WTC11 (cell line): Measurements from ENCODE around the gene MTSS2.

Experiments used
- CREM ChIP-seq: sonication (generic); formaldehyde crosslinking; IDR thresholded peaks from 2 replicates; pipeline ENCODE4 v1.8.1; 2022; ENCODE audit warnings: mild to moderate bottlenecking, missing genetic modification reagents, moderate library complexity
- ELF4 ChIP-seq: sonication (generic); formaldehyde crosslinking; IDR thresholded peaks from 2 replicates; pipeline ENCODE4 v1.8.1; 2022; ENCODE audit warnings: low read depth, mild to moderate bottlenecking, moderate library complexity, missing genetic modification reagents
- IRF2 ChIP-seq: sonication (generic); formaldehyde crosslinking; IDR thresholded peaks from 2 replicates; pipeline ENCODE4 v1.8.0; 2022; ENCODE audit warnings: low read depth, missing genetic modification reagents, borderline replicate concordance
- KAT7 ChIP-seq: sonication (generic); formaldehyde crosslinking; IDR thresholded peaks from 2 replicates; pipeline ENCODE4 v1.8.1; 2023; ENCODE audit warnings: missing genetic modification reagents, mild to moderate bottlenecking, borderline replicate concordance
- NR3C1 ChIP-seq: sonication (generic); formaldehyde crosslinking; conservative IDR thresholded peaks from 2 replicates; pipeline ENCODE4 v1.8.1; 2023; ENCODE audit warnings: low read depth, mild to moderate bottlenecking, missing genetic modification reagents
- SMAD4 ChIP-seq: sonication (generic); formaldehyde crosslinking; IDR thresholded peaks from 2 replicates; pipeline ENCODE4 v1.8.0; 2022; ENCODE audit warnings: mild to moderate bottlenecking, missing genetic modification reagents
- SP1 ChIP-seq: sonication (generic); formaldehyde crosslinking; conservative IDR thresholded peaks from 2 replicates; pipeline ENCODE4 v1.8.1; 2022; ENCODE audit warnings: missing genetic modification reagents
- TF ChIP-seq, protein P1 (sequence below): sonication (generic); formaldehyde crosslinking; IDR thresholded peaks from 2 replicates; pipeline ENCODE4 v1.8.1; 2023; ENCODE audit warnings: mild to moderate bottlenecking, moderate library complexity, missing genetic modification reagents
- TF ChIP-seq, protein P2 (sequence below): sonication (generic); formaldehyde crosslinking; IDR thresholded peaks from 2 replicates; pipeline ENCODE4 v1.8.1; 2023; ENCODE audit warnings: mild to moderate bottlenecking, missing genetic modification reagents, moderate library complexity
- TF ChIP-seq, protein P3 (sequence below): fragments of 200-600 bp; IDR thresholded peaks from 2 replicates; pipeline ENCODE4 v1.8.0; 2022; ENCODE audit warnings: antibody characterized with exemption
- TF ChIP-seq, protein P4 (sequence below): sonication (generic); formaldehyde crosslinking; IDR thresholded peaks from 2 replicates; pipeline ENCODE4 v1.8.0; 2022; ENCODE audit warnings: mild to moderate bottlenecking, missing genetic modification reagents
- TF ChIP-seq, protein P5 (sequence below): sonication (generic); formaldehyde crosslinking; IDR thresholded peaks from 2 replicates; pipeline ENCODE4 v1.8.0; 2022; ENCODE audit warnings: mild to moderate bottlenecking, missing genetic modification reagents
- TF ChIP-seq, protein P6 (sequence below): sonication (generic); formaldehyde crosslinking; conservative IDR thresholded peaks from 2 replicates; pipeline ENCODE4 v1.8.1; 2022; ENCODE audit warnings: mild to moderate bottlenecking, missing genetic modification reagents
- TF ChIP-seq, protein P7 (sequence below): sonication (generic); formaldehyde crosslinking; IDR thresholded peaks from 2 replicates; pipeline ENCODE4 v1.8.0; 2022; ENCODE audit warnings: mild to moderate bottlenecking, missing genetic modification reagents

DNA sequence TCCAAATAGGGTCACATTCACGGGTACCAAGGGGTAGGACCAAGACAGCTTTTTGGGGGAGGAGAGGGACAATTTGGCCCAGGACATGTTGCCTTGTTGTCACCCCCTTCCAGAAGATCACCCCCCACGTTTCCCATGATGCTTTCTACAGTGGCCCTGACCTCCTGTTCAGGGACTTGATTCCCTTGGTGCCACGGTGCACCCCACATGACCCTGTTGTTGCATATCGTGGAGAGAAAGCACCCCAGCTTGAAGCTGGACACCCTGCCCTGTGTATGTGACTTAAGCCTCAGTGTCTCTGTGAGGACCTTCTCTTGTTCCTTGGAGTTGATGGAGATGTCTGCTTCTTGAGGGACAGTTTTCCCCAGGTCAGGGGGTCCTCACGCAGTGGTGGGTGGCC lies 26.9 kb downstream of the MTSS2 start:
- TF ChIP-seq, protein P1, sequence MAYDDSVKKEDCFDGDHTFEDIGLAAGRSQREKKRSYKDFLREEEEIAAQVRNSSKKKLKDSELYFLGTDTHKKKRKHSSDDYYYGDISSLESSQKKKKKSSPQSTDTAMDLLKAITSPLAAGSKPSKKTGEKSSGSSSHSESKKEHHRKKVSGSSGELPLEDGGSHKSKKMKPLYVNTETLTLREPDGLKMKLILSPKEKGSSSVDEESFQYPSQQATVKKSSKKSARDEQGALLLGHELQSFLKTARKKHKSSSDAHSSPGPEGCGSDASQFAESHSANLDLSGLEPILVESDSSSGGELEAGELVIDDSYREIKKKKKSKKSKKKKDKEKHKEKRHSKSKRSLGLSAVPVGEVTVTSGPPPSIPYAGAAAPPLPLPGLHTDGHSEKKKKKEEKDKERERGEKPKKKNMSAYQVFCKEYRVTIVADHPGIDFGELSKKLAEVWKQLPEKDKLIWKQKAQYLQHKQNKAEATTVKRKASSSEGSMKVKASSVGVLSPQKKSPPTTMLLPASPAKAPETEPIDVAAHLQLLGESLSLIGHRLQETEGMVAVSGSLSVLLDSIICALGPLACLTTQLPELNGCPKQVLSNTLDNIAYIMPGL, result no peak
- TF ChIP-seq CREM (CRISPR knock-in tag), result no peak
- TF ChIP-seq, protein P2, sequence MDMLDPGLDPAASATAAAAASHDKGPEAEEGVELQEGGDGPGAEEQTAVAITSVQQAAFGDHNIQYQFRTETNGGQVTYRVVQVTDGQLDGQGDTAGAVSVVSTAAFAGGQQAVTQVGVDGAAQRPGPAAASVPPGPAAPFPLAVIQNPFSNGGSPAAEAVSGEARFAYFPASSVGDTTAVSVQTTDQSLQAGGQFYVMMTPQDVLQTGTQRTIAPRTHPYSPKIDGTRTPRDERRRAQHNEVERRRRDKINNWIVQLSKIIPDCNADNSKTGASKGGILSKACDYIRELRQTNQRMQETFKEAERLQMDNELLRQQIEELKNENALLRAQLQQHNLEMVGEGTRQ, result no peak
- TF ChIP-seq, protein P3, sequence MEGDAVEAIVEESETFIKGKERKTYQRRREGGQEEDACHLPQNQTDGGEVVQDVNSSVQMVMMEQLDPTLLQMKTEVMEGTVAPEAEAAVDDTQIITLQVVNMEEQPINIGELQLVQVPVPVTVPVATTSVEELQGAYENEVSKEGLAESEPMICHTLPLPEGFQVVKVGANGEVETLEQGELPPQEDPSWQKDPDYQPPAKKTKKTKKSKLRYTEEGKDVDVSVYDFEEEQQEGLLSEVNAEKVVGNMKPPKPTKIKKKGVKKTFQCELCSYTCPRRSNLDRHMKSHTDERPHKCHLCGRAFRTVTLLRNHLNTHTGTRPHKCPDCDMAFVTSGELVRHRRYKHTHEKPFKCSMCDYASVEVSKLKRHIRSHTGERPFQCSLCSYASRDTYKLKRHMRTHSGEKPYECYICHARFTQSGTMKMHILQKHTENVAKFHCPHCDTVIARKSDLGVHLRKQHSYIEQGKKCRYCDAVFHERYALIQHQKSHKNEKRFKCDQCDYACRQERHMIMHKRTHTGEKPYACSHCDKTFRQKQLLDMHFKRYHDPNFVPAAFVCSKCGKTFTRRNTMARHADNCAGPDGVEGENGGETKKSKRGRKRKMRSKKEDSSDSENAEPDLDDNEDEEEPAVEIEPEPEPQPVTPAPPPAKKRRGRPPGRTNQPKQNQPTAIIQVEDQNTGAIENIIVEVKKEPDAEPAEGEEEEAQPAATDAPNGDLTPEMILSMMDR, result no peak
- TF ChIP-seq ELF4 (CRISPR knock-in tag), result no peak
- TF ChIP-seq, protein P4, sequence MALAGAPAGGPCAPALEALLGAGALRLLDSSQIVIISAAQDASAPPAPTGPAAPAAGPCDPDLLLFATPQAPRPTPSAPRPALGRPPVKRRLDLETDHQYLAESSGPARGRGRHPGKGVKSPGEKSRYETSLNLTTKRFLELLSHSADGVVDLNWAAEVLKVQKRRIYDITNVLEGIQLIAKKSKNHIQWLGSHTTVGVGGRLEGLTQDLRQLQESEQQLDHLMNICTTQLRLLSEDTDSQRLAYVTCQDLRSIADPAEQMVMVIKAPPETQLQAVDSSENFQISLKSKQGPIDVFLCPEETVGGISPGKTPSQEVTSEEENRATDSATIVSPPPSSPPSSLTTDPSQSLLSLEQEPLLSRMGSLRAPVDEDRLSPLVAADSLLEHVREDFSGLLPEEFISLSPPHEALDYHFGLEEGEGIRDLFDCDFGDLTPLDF (CRISPR knock-in tag), result no peak
- no peak for TF ChIP-seq KAT7 (CRISPR knock-in tag)
- TF ChIP-seq SMAD4 (CRISPR knock-in tag), result no peak
- TF ChIP-seq IRF2, result no peak
- TF ChIP-seq, protein P5, sequence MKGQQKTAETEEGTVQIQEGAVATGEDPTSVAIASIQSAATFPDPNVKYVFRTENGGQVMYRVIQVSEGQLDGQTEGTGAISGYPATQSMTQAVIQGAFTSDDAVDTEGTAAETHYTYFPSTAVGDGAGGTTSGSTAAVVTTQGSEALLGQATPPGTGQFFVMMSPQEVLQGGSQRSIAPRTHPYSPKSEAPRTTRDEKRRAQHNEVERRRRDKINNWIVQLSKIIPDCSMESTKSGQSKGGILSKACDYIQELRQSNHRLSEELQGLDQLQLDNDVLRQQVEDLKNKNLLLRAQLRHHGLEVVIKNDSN (CRISPR knock-in tag), result no peak
- TF ChIP-seq, protein P6, sequence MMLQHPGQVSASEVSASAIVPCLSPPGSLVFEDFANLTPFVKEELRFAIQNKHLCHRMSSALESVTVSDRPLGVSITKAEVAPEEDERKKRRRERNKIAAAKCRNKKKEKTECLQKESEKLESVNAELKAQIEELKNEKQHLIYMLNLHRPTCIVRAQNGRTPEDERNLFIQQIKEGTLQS, result no peak
- TF ChIP-seq SP1 (CRISPR knock-in tag), result no peak
- TF ChIP-seq NR3C1 (CRISPR knock-in tag), result no peak
- TF ChIP-seq, protein P7, sequence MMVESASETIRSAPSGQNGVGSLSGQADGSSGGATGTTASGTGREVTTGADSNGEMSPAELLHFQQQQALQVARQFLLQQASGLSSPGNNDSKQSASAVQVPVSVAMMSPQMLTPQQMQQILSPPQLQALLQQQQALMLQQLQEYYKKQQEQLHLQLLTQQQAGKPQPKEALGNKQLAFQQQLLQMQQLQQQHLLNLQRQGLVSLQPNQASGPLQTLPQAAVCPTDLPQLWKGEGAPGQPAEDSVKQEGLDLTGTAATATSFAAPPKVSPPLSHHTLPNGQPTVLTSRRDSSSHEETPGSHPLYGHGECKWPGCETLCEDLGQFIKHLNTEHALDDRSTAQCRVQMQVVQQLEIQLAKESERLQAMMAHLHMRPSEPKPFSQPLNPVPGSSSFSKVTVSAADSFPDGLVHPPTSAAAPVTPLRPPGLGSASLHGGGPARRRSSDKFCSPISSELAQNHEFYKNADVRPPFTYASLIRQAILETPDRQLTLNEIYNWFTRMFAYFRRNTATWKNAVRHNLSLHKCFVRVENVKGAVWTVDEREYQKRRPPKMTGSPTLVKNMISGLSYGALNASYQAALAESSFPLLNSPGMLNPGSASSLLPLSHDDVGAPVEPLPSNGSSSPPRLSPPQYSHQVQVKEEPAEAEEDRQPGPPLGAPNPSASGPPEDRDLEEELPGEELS (CRISPR knock-in tag), result no peak
